H1 (cell line): Measurements from ENCODE around the gene ITGB2. TPM values are rescaled to one million over a fixed set of nuclear protein-coding genes. Genes with fewer than 3 reads are reported as not detected.

Experiments used
- CTCF ChIA-PET: fragments of 300-600 bp; sonication (Branson Sonifier 250); formaldehyde crosslinking; loops from one replicate; lab custom pipeline; 2021; ENCODE audit not compliant: partially characterized antibody; lab: Charles Lee
- POLR2A ChIA-PET: fragments of 300-600 bp; sonication (Branson Sonifier 250); formaldehyde crosslinking; loops from one replicate; lab custom pipeline; 2021; ENCODE audit warnings: inconsistent platforms; ENCODE audit not compliant: partially characterized antibody; lab: Charles Lee
- DNase-seq, 2 experiments: peaks; one replicate each; pipeline versions ENCODE4 v3.0.0 to v3.0.0-alpha.2; 2010 to 2022; ENCODE audit warnings: low spot score in 2 of 2, low read depth in 1 of 2, mixed read lengths in 1 of 2
- FAIRE-seq: peaks from 2 replicates; lab custom pipeline; 2011; peaks lifted over from hg19 to GRCh38; lab: Jason Lieb, UNC
- H2AFZ ChIP-seq: 2 replicates; pipeline ENCODE4 v1.8.1; 2012; ENCODE audit warnings: low read length, inconsistent platforms
- H2AK5ac ChIP-seq: 2 replicates; pipeline ENCODE4 v1.6.1; 2013; ENCODE audit warnings: low read depth, low read length
- H2BK120ac ChIP-seq: replicated peaks from 2 replicates; pipeline ENCODE3; 2013; ENCODE audit warnings: low read depth, low read length, inconsistent platforms
- H2BK12ac ChIP-seq: 2 replicates; pipeline ENCODE4 v1.6.1; 2013; ENCODE audit warnings: low read depth, low read length
- H2BK15ac ChIP-seq: 2 replicates; pipeline ENCODE4 v1.6.1; 2013; ENCODE audit warnings: low read length
- H2BK20ac ChIP-seq: 2 replicates; pipeline ENCODE4 v1.6.1; 2013; ENCODE audit warnings: low read length
- H2BK5ac ChIP-seq: 2 replicates; pipeline ENCODE4 v1.6.1; 2013; ENCODE audit warnings: low read depth, low read length
- H3K14ac ChIP-seq: 2 replicates; pipeline ENCODE4 v1.6.1; 2013; ENCODE audit warnings: inconsistent platforms; ENCODE audit not compliant: insufficient read length
- H3K18ac ChIP-seq: 2 replicates; pipeline ENCODE4 v1.6.1; 2013; ENCODE audit warnings: low read length; ENCODE audit errors: extremely low read depth
- H3K23ac ChIP-seq: 2 replicates; pipeline ENCODE4 v1.6.1; 2013; ENCODE audit warnings: inconsistent platforms; ENCODE audit not compliant: insufficient read length
- H3K23me2 ChIP-seq: 2 replicates; pipeline ENCODE4 v1.6.1; 2013; ENCODE audit warnings: low read depth, low read length
- H3K27ac ChIP-seq: 2 replicates; pipeline ENCODE4 v1.6.1; 2011; ENCODE audit warnings: low read depth, low read length, inconsistent platforms
- H3K27me3 ChIP-seq, 4 experiments: replicated peaks in 1 of 4; 1 replicate in 1 of 4; 2 replicates in 3 of 4; pipeline versions ENCODE4 v1.6.1 to v1.8.1; 2011 to 2013; ENCODE audit warnings: low read length in 3 of 4, mild to moderate bottlenecking in 3 of 4, inconsistent platforms in 2 of 4, mixed read lengths in 2 of 4, moderate library complexity in 1 of 4; ENCODE audit not compliant: control insufficient read depth in 3 of 4, insufficient read depth in 3 of 4; ENCODE audit errors: extremely low read depth in 1 of 4
- H3K36me3 ChIP-seq, 4 experiments: 2 replicates each; pipeline versions ENCODE4 v1.6.1 to v1.8.1; 2011 to 2013; ENCODE audit warnings: mild to moderate bottlenecking in 4 of 4, low read length in 3 of 4, moderate library complexity in 2 of 4, control low read depth in 1 of 4, inconsistent platforms in 1 of 4; ENCODE audit not compliant: insufficient read depth in 4 of 4, control insufficient read depth in 2 of 4
- H3K4ac ChIP-seq: replicated peaks from 2 replicates; pipeline ENCODE3; 2013; ENCODE audit warnings: low read length, low read depth, mixed read lengths, inconsistent platforms; ENCODE audit not compliant: insufficient read length
- H3K4me1 ChIP-seq, 4 experiments: replicated peaks in 1 of 4; 1 replicate in 1 of 4; 2 replicates in 3 of 4; pipeline versions ENCODE4 v1.6.1 to v1.8.1; 2011 to 2013; ENCODE audit warnings: low read length in 3 of 4, inconsistent platforms in 2 of 4, mixed read lengths in 1 of 4; ENCODE audit not compliant: insufficient read depth in 4 of 4, control insufficient read depth in 3 of 4
- H3K4me2 ChIP-seq, 2 experiments: 2 replicates each; pipeline versions ENCODE4 v1.6.1 to v1.8.1; 2011 to 2013; ENCODE audit warnings: low read depth in 2 of 2, low read length in 2 of 2, control low read depth in 1 of 2, inconsistent platforms in 1 of 2, mild to moderate bottlenecking in 1 of 2; ENCODE audit not compliant: insufficient read depth in 1 of 2
- H3K4me3 ChIP-seq, 4 experiments: fragments of 200-600, 300-600 bp in 1 of 4; sonication (generic), shearing (Covaris generic), sonication (Bioruptor Twin) in 1 of 4; 2 replicates each; pipeline versions ENCODE4 v1.5.1 to v1.8.1; 2011 to 2016; ENCODE audit warnings: low read length in 4 of 4, low read depth in 3 of 4, control low read depth in 2 of 4, inconsistent platforms in 2 of 4, mild to moderate bottlenecking in 2 of 4, mixed read lengths in 1 of 4, moderate library complexity in 1 of 4; ENCODE audit not compliant: insufficient read depth in 2 of 4; ENCODE audit errors: extremely low read depth in 1 of 4
- H3K56ac ChIP-seq: replicated peaks from 2 replicates; pipeline ENCODE3; 2013; ENCODE audit warnings: low read depth, mild to moderate bottlenecking, mixed read lengths, low read length, inconsistent platforms; ENCODE audit not compliant: insufficient read length
- H3K79me1 ChIP-seq: 2 replicates; pipeline ENCODE4 v1.6.1; 2013; ENCODE audit warnings: low read depth, low read length, control low read depth
- H3K79me2 ChIP-seq, 2 experiments: 2 replicates each; pipeline versions ENCODE4 v1.6.1 to v1.8.1; 2012 to 2013; ENCODE audit warnings: low read length in 2 of 2, mild to moderate bottlenecking in 2 of 2, inconsistent platforms in 1 of 2; ENCODE audit not compliant: insufficient read depth in 2 of 2, control insufficient read depth in 1 of 2
- H3K9ac ChIP-seq, 4 experiments: replicated peaks in 1 of 4; 1 replicate in 1 of 4; 2 replicates in 3 of 4; pipeline versions ENCODE4 v1.6.1 to v1.8.1; 2011 to 2013; ENCODE audit warnings: low read depth in 3 of 4, low read length in 3 of 4, control low read depth in 2 of 4, mild to moderate bottlenecking in 2 of 4, moderate library complexity in 2 of 4, inconsistent platforms in 1 of 4; ENCODE audit errors: extremely low read depth in 1 of 4
- H3K9me3 ChIP-seq, 2 experiments: 2 replicates each; pipeline versions ENCODE4 v1.6.1 to v1.8.1; 2012 to 2013; ENCODE audit warnings: mild to moderate bottlenecking in 2 of 2, moderate library complexity in 2 of 2, control low read depth in 1 of 2, inconsistent platforms in 1 of 2, low read depth in 1 of 2, low read length in 1 of 2, mixed read lengths in 1 of 2; ENCODE audit not compliant: insufficient read depth in 2 of 2
- H4K20me1 ChIP-seq, 2 experiments: replicated peaks in 1 of 2; 2 replicates each; pipeline versions ENCODE3 to v1.8.1; 2011 to 2013; ENCODE audit warnings: inconsistent platforms in 2 of 2, low read length in 2 of 2, mild to moderate bottlenecking in 1 of 2; ENCODE audit not compliant: insufficient read depth in 2 of 2, control insufficient read depth in 1 of 2
- H4K5ac ChIP-seq: 2 replicates; pipeline ENCODE4 v1.6.1; 2013; ENCODE audit warnings: low read length, low read depth, mixed read lengths, inconsistent platforms; ENCODE audit not compliant: insufficient read length
- H4K8ac ChIP-seq: 2 replicates; pipeline ENCODE4 v1.8.0; 2013; ENCODE audit warnings: mild to moderate bottlenecking, moderate library complexity, low read length, inconsistent platforms; ENCODE audit not compliant: insufficient read depth; ENCODE audit errors: extremely low read depth
- H4K91ac ChIP-seq: replicated peaks from 2 replicates; pipeline ENCODE3; 2013; ENCODE audit warnings: low read length, mixed read lengths, inconsistent platforms; ENCODE audit not compliant: insufficient read length
- BACH1 ChIP-seq: IDR thresholded peaks from 2 replicates; pipeline ENCODE4 v1.6.1; 2012; ENCODE audit warnings: low read length, improper control_type of control experiment
- CHD2 ChIP-seq: IDR thresholded peaks from 2 replicates; pipeline ENCODE4 v1.6.1; 2012; ENCODE audit warnings: low read length, improper control_type of control experiment
- NRF1 ChIP-seq: IDR thresholded peaks from 2 replicates; pipeline ENCODE4 v1.6.1; 2011; ENCODE audit warnings: mild to moderate bottlenecking, low read depth, low read length, improper control_type of control experiment
- RFX5 ChIP-seq: IDR thresholded peaks from 2 replicates; pipeline ENCODE4 v1.6.1; 2011; ENCODE audit warnings: low read depth, low read length, improper control_type of control experiment, borderline replicate concordance
- RNF2 ChIP-seq: fragments of 200-900, 300-1000 bp; sonication (generic); IDR thresholded peaks from 2 replicates; pipeline ENCODE4 v1.7.1; 2016; ENCODE audit warnings: borderline replicate concordance, low read depth, mild to moderate bottlenecking, antibody characterized with exemption, low read length; ENCODE audit not compliant: poor library complexity, severe bottlenecking; ENCODE audit errors: missing control alignments
- YY1 ChIP-seq: IDR thresholded peaks from 2 replicates; pipeline ENCODE4 v1.6.1; 2011; ENCODE audit warnings: low read depth, mild to moderate bottlenecking, low read length
- WGBS, 2 experiments: shearing (Covaris generic) in 1 of 2; methylation state at CpG; one replicate each; pipeline versions ENCODE4 v1.1.6 to v1.1.7; 2013 to 2015; ENCODE audit warnings: low lambda C conversion rate in 2 of 2, mixed read lengths in 2 of 2, inconsistent platforms in 1 of 2, low coverage in 1 of 2, missing lambda C conversion rate in 1 of 2; ENCODE audit not compliant: insufficient replicate concordance in 2 of 2, insufficient coverage in 1 of 2, insufficient read length in 1 of 2; ENCODE audit errors: extremely low coverage in 1 of 2, missing lambda C conversion rate in 1 of 2; 5-methylcytosine and 5-hydroxymethylcytosine counted together
- polyA plus RNA-seq, 7 experiments: library from polyadenylated mRNA; depleted of rRNA in 3 of 7; stranded (reverse) in 5 of 7; unstranded in 2 of 7; fragments of >200 nt in 5 of 7; fragments of 200-250 nt in 2 of 7; gene quantifications; 1 replicate in 5 of 7; 2 replicates in 1 of 7; 4 replicates in 1 of 7; pipeline versions ENCODE4 v1.2.1 to v1.2.3, GENCODE V29; 2011 to 2013; ENCODE audit warnings: missing spikeins in 2 of 7, mixed read lengths in 2 of 7
- total RNA-seq: library from RNA; stranded (reverse); fragmentation: NEBNext Ultra II Directional; extraction: Animal tissue kit (Norgen Biotek cat#: 25700); gene quantifications from 2 replicates; pipeline ENCODE4 v1.2.1, GENCODE V29; 2021

The ITGB2 gene
- total and polyA plus RNA-seq, 2 of the 8 experiments (the other 6 are each of a cell fraction or from before 2014, with no cell fraction given) = 0.24 to 0.63 TPM

DNA sequence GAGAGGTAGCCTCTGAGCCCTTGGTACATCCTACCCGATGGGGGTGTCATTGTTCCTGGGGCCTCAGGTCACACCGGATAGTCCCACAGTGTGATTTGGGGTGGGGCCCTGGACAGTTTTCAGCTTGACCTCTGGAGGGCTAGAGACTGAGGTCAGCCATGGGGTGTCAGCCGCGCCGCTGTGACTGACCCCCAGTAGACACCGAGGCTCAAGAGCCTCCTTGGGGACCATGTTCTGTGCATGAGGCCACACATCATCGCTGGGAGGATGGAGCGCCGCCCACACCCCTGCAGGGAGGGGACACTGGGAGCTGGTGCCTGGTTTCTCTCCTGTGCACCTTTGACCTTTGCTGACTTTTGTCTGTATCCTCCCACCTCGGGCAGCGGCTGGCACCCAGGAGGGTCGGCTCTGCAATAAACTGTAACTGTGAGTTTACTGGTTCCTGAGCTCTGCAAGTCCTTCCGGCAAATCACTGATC is 22.6 kb downstream of the ITGB2 start:
- H3K23ac ChIP-seq = no peak overlapping the region
- H4K91ac ChIP-seq = no peak overlapping the region
- no peak for TF ChIP-seq CHD2
- TF ChIP-seq YY1 = no peak
- TF ChIP-seq RFX5 = no peak
- no peak for TF ChIP-seq BACH1
- no peak for TF ChIP-seq NRF1
- no peak for TF ChIP-seq RNF2
- H3K4me2 ChIP-seq = no peak overlapping the region
- no peaks in the 10 kb centered on the region; a peak in 1 of 4 replicates for H3K9me3 ChIP-seq
- H3K14ac ChIP-seq = no peak overlapping the region
- no peak overlapping the region for H3K18ac ChIP-seq
- no peaks in the 10 kb centered on the region for H3K79me2 ChIP-seq
- no peak overlapping the region for H3K4ac ChIP-seq
- no peak overlapping the region for H3K9ac ChIP-seq
- ChIA-PET POLR2A (interaction anchor here (0.8 to 1.4 kb wide), 4 partner anchors 14 to 50 kb away, joined by 3 to 4 read pairs (median 4); partner anchors contain the start of gene PTTG1IP), CTCF (interaction anchor here (0.6 to 2.6 kb wide), 10 partner anchors 9 to 52 kb away, joined by 3 to 10 read pairs (median 4); partner anchors contain the start of gene PTTG1IP)
- no peak overlapping the region for H3K4me3 ChIP-seq
- no peak overlapping the region for H2BK120ac ChIP-seq
- H3K36me3 ChIP-seq = no peaks in the 10 kb centered on the region; a peak in 1 of 8 replicates
- H4K20me1 ChIP-seq = peaks cover 0 to 8% of the 10 kb centered on the region in 2 experiments
- H2BK15ac ChIP-seq = no peak overlapping the region
- no peaks in the 10 kb centered on the region for H3K23me2 ChIP-seq
- 0 out of 2 replicates have a peak overlapping the region, but pooled peaks have one; percentile 33 for H2BK12ac ChIP-seq
- H3K4me1 ChIP-seq = peaks cover 0 to 4% (median 2%) of the 10 kb centered on the region in 4 experiments; a peak in 2 of 7 replicates
- H2BK20ac ChIP-seq = no peak overlapping the region
- FAIRE-seq = no peak
- no peak overlapping the region for H3K56ac ChIP-seq
- H2AFZ ChIP-seq = no peak overlapping the region
- no peak overlapping the region for H2AK5ac ChIP-seq
- WGBS, 2 experiments = 85% methylated on average over 11 of the region's 13 CpGs; no CpG with 5 or more reads in 1 of the 2 experiments
- H4K5ac ChIP-seq = no peak overlapping the region
- DNase-seq = no peak
- no peak overlapping the region for H3K27ac ChIP-seq
- H3K27me3 ChIP-seq = no peaks in the 10 kb centered on the region; a peak in 1 of 7 replicates
- no peak overlapping the region for H4K8ac ChIP-seq
- no peaks in the 10 kb centered on the region for H3K79me1 ChIP-seq
- H2BK5ac ChIP-seq = no peak overlapping the region
